Common myeloid progenitor, CD34-positive (primary cell): ENCODE results near the gene ACTN1.

Source experiments
- CTCF ChIA-PET: fragments of 350-600 bp; sonication (Branson Sonifier 250); formaldehyde crosslinking; loops from one replicate; lab custom pipeline; 2021; ENCODE audit warnings: antibody characterized with exemption; lab: Charles Lee
- POLR2A ChIA-PET: fragments of 350-600 bp; sonication (Branson Sonifier 250); formaldehyde crosslinking; loops from one replicate; lab custom pipeline; 2021; ENCODE audit warnings: antibody characterized with exemption; lab: Charles Lee
- DNase-seq, 3 donors: peaks; one replicate each; pipeline versions ENCODE4 v3.0.0 to v3.0.0-alpha.2; 2013
- H3K27ac ChIP-seq, 2 experiments: 1 replicate in 1 of 2; 2 replicates in 1 of 2; pipeline ENCODE4 v1.7.0; 2013; ENCODE audit warnings: inconsistent platforms in 2 of 2, low read length in 2 of 2, mild to moderate bottlenecking in 2 of 2, low read depth in 1 of 2, moderate library complexity in 1 of 2; ENCODE audit not compliant: severe bottlenecking in 2 of 2, insufficient read depth in 1 of 2, poor library complexity in 1 of 2
- H3K27me3 ChIP-seq, 5 experiments: replicated peaks in 2 of 5; 1 replicate in 3 of 5; 2 replicates in 2 of 5; pipeline versions ENCODE4 v1.6.1 to v1.7.0; 2013; ENCODE audit warnings: low read length in 4 of 5, mild to moderate bottlenecking in 2 of 5, moderate library complexity in 2 of 5, inconsistent platforms in 1 of 5; ENCODE audit not compliant: insufficient read depth in 5 of 5, control insufficient read depth in 4 of 5
- H3K36me3 ChIP-seq, 4 experiments: 1 replicate in 2 of 4; 2 replicates in 2 of 4; pipeline versions ENCODE4 v1.6.1 to v1.7.0; 2013; ENCODE audit warnings: low read length in 3 of 4, control low read depth in 1 of 4, mild to moderate bottlenecking in 1 of 4; ENCODE audit not compliant: control insufficient read depth in 4 of 4, insufficient read depth in 4 of 4
- H3K4me1 ChIP-seq, 4 experiments: 1 replicate in 3 of 4; 2 replicates in 1 of 4; pipeline versions ENCODE4 v1.6.1 to v1.7.1; 2013; ENCODE audit warnings: low read length in 3 of 4, mild to moderate bottlenecking in 3 of 4, control low read depth in 1 of 4, inconsistent platforms in 1 of 4, moderate library complexity in 1 of 4; ENCODE audit not compliant: control insufficient read depth in 4 of 4, insufficient read depth in 4 of 4; ENCODE audit errors: control extremely low read depth in 1 of 4
- H3K4me3 ChIP-seq, 7 experiments: 1 replicate in 4 of 7; 2 replicates in 3 of 7; pipeline versions ENCODE4 v1.5.1 to v1.7.0; 2013; ENCODE audit warnings: mild to moderate bottlenecking in 7 of 7, low read length in 6 of 7, moderate library complexity in 6 of 7, inconsistent platforms in 2 of 7, low read depth in 2 of 7, control low read depth in 1 of 7; ENCODE audit not compliant: insufficient read depth in 4 of 7, control insufficient read depth in 1 of 7; ENCODE audit errors: extremely low read depth in 1 of 7
- H3K9me3 ChIP-seq, 5 experiments: 1 replicate in 4 of 5; 2 replicates in 1 of 5; pipeline versions ENCODE4 v1.6.1 to v1.7.1; 2013; ENCODE audit warnings: low read length in 4 of 5, mild to moderate bottlenecking in 2 of 5, inconsistent platforms in 1 of 5, low read depth in 1 of 5, moderate library complexity in 1 of 5; ENCODE audit not compliant: control insufficient read depth in 4 of 5, insufficient read depth in 2 of 5; ENCODE audit errors: control extremely low read depth in 1 of 5
- WGBS: methylation state at CpG from one replicate; pipeline ENCODE4 v1.1.5; 2013; ENCODE audit not compliant: insufficient coverage; 5-methylcytosine and 5-hydroxymethylcytosine counted together

Gene ACTN1

GRCh38 chr14:68882235-68882634 is 96.9 kb downstream of the ACTN1 start:
- Histone ChIP-seq H3K4me1 (no peaks in the 10 kb centered on the region), H3K9me3 (no peaks in the 10 kb centered on the region), H3K36me3 (peaks cover 5 to 76% (median 60%) of the 10 kb centered on the region in 4 experiments), H3K27me3 (no peaks in the 10 kb centered on the region), H3K27ac (no peak overlapping the region), H3K4me3 (no peak overlapping the region)
- DNase-seq: no peak
- ChIA-PET POLR2A (no interaction called here), CTCF (interaction anchor here (0.6 to 1.4 kb wide), 3 partner anchors 12 to 1172 kb away, joined by 3 to 4 read pairs (median 3); no protein-coding TSS in a partner anchor)
- WGBS: 97% methylated on average over 9 of the region's 10 CpGs

- H3K27me3 ChIP-seq: no peaks in the 10 kb centered on the region
- no peak overlapping the region for H3K4me3 ChIP-seq
- POLR2A ChIA-PET: no interaction called here
- H3K36me3 ChIP-seq: peaks cover 7 to 84% (median 64%) of the 10 kb centered on the region in 4 experiments
- H3K27ac ChIP-seq: no peak overlapping the region
- DNase-seq: no peak
- CTCF ChIA-PET: no interaction called here
- H3K9me3 ChIP-seq: no peaks in the 10 kb centered on the region
- no peaks in the 10 kb centered on the region for H3K4me1 ChIP-seq
- WGBS: 100% methylated on average over 2 of the region's 2 CpGs
Observed at GRCh38 chr14:68881396-68881795, 97.7 kb downstream of the ACTN1 start.

- Histone ChIP-seq H3K27ac (no peak overlapping the region), H3K9me3 (no peaks in the 10 kb centered on the region), H3K4me1 (no peaks in the 10 kb centered on the region), H3K4me3 (no peak overlapping the region), H3K36me3 (peaks cover 7 to 87% (median 67%) of the 10 kb centered on the region in 4 experiments), H3K27me3 (no peaks in the 10 kb centered on the region)
- DNase-seq: no peak
- ChIA-PET POLR2A (no interaction called here), CTCF (no interaction called here)
- 94% methylated on average over 6 of the region's 9 CpGs for WGBS
Observed at GRCh38 chr14:68880581-68881105, 98.5 kb downstream of the ACTN1 start.

GRCh38 chr14:68879841-68880575 is 99.1 kb downstream of the ACTN1 start:
- WGBS: 93% methylated on average over 9 of the region's 13 CpGs
- DNase-seq: no peak
- CTCF ChIA-PET: interaction anchor here (1.3 kb wide), 1 partner anchor 13 kb away, joined by 5 read pairs; no protein-coding TSS in a partner anchor
- Histone ChIP-seq H3K4me3 (no peak overlapping the region), H3K27ac (no peak overlapping the region), H3K36me3 (peaks cover 7 to 87% (median 69%) of the 10 kb centered on the region in 4 experiments), H3K27me3 (no peaks in the 10 kb centered on the region), H3K9me3 (no peaks in the 10 kb centered on the region), H3K4me1 (no peaks in the 10 kb centered on the region)
- POLR2A ChIA-PET: no interaction called here

GRCh38 chr14:68879321-68879781 is 99.8 kb downstream of the ACTN1 start:
- ChIA-PET POLR2A (no interaction called here), CTCF (interaction anchor here (1.3 kb wide), 1 partner anchor 12 kb away, joined by 5 read pairs; no protein-coding TSS in a partner anchor)
- DNase-seq: no peak
- Histone ChIP-seq H3K27me3 (no peaks in the 10 kb centered on the region), H3K4me3 (no peak overlapping the region), H3K9me3 (no peaks in the 10 kb centered on the region), H3K4me1 (no peaks in the 10 kb centered on the region), H3K36me3 (peaks cover 7 to 86% (median 72%) of the 10 kb centered on the region in 4 experiments), H3K27ac (no peak overlapping the region)
- 95% methylated on average over 6 of the region's 7 CpGs for WGBS

- Histone ChIP-seq H3K4me3 (no peak overlapping the region), H3K27ac (no peak overlapping the region), H3K27me3 (no peaks in the 10 kb centered on the region), H3K36me3 (peaks cover 7 to 86% (median 69%) of the 10 kb centered on the region in 4 experiments), H3K9me3 (no peaks in the 10 kb centered on the region), H3K4me1 (no peaks in the 10 kb centered on the region)
- ChIA-PET CTCF (interaction anchor here (1.3 kb wide), 1 partner anchor 12 kb away, joined by 5 read pairs; no protein-coding TSS in a partner anchor), POLR2A (no interaction called here)
- whole genome bisulfite sequencing: 90% methylated on average over 10 of the region's 20 CpGs
- DNase-seq: no peak
Observed at GRCh38 chr14:68878908-68879307, 100.2 kb downstream of the ACTN1 start.
